ENCODE results near the gene CEBPA. TPM values are rescaled to one million over a fixed set of nuclear protein-coding genes. Genes with fewer than 3 reads are reported as not detected.

CEBPA gene
- total RNA-seq, 1 donor from 2014 or later: 10.8 TPM

GRCh38 chr19:33332248-33332647 is 29.9 kb upstream of the CEBPA start:
- no peak for FAIRE-seq

DNA sequence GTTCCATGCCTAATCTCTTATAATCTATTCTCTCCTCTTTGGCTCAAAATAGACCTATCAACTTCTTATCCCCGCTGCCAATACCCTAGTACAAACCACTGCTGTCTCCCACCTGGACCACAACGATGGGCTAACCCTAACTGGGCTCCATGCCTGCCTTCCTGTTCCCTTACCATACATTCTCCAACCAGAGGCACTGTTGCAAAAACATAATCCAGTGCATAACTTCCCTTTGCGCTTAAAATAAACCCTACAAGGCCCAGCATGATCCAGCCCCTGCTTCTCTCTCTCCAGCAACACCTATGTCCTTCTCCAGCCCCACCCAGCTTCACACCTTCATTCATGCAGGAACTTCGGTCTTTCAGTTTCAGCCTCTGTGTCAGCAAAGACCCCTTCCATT is 27.4 kb upstream of the CEBPA start:
- H3K27me3 ChIP-seq (ENCODE audit: control insufficient read depth, insufficient read depth, low read length): no peaks in the 10 kb centered on the region
- H3K4me3 ChIP-seq (ENCODE audit: low read depth, low read length): no peak overlapping the region
- DNase-seq (ENCODE audit: low read depth) (no peak), FAIRE-seq (peak; percentile 82)
- TF ChIP-seq, protein P1, sequence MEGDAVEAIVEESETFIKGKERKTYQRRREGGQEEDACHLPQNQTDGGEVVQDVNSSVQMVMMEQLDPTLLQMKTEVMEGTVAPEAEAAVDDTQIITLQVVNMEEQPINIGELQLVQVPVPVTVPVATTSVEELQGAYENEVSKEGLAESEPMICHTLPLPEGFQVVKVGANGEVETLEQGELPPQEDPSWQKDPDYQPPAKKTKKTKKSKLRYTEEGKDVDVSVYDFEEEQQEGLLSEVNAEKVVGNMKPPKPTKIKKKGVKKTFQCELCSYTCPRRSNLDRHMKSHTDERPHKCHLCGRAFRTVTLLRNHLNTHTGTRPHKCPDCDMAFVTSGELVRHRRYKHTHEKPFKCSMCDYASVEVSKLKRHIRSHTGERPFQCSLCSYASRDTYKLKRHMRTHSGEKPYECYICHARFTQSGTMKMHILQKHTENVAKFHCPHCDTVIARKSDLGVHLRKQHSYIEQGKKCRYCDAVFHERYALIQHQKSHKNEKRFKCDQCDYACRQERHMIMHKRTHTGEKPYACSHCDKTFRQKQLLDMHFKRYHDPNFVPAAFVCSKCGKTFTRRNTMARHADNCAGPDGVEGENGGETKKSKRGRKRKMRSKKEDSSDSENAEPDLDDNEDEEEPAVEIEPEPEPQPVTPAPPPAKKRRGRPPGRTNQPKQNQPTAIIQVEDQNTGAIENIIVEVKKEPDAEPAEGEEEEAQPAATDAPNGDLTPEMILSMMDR (IDR thresholded peaks at IDR 0.05; ENCODE audit: insufficient read depth, low read length, severe bottlenecking): no peak
- no peaks in the 10 kb centered on the region for H3K36me3 ChIP-seq (ENCODE audit: control insufficient read depth, insufficient read depth, low read length)

More at GRCh38 chr19:33332248-33332647, 29.9 kb upstream of the CEBPA start:
- TF ChIP-seq, protein P1 (IDR thresholded peaks at IDR 0.05; ENCODE audit: insufficient read depth, low read length, severe bottlenecking): no peak
- no peak overlapping the region for H3K4me3 ChIP-seq (ENCODE audit: low read depth, low read length)
- H3K36me3 ChIP-seq (ENCODE audit: control insufficient read depth, insufficient read depth, low read length): no peaks in the 10 kb centered on the region
- no peak for DNase-seq (ENCODE audit: low read depth)
- no peaks in the 10 kb centered on the region for H3K27me3 ChIP-seq (ENCODE audit: control insufficient read depth, insufficient read depth, low read length)

- Histone ChIP-seq H3K36me3 (ENCODE audit: control insufficient read depth, insufficient read depth, low read length) (no peaks in the 10 kb centered on the region), H3K27me3 (ENCODE audit: control insufficient read depth, insufficient read depth, low read length) (no peaks in the 10 kb centered on the region), H3K4me3 (ENCODE audit: low read depth, low read length) (no peak overlapping the region)
- DNase-seq (ENCODE audit: low read depth): no peak
- TF ChIP-seq, protein P1 (IDR thresholded peaks at IDR 0.05; ENCODE audit: insufficient read depth, low read length, severe bottlenecking): no peak
- no peak for FAIRE-seq
Observed at GRCh38 chr19:33329060-33329459, 26.7 kb upstream of the CEBPA start.

DNA sequence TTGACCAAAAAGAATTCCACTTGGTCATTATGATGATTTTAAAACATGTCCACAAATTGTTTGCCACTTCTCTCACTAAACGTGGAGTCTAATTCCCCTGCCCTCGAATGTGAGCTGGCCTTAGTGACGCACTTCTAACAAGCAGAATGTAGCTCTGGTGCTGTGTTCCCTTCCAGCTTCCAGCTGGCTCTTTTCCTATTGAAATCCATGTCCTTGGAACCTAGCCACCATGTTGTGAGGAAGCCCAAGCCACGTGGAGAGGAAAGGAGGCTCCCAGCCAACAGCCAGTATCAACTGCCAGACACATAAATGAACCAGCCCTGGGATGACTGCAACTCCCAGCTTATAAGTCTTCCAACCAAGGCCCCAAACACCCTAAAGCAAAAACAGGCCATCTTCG is 23.6 kb upstream of the CEBPA start:
- H3K4me3 ChIP-seq (ENCODE audit: low read depth, low read length): no peak overlapping the region
- H3K36me3 ChIP-seq (ENCODE audit: control insufficient read depth, insufficient read depth, low read length): no peaks in the 10 kb centered on the region
- H3K27me3 ChIP-seq (ENCODE audit: control insufficient read depth, insufficient read depth, low read length): no peaks in the 10 kb centered on the region
- TF ChIP-seq, protein P1 (IDR thresholded peaks at IDR 0.05; ENCODE audit: insufficient read depth, low read length, severe bottlenecking): no peak
- FAIRE-seq: peak; percentile 70
- no peak for DNase-seq (ENCODE audit: low read depth)

DNA sequence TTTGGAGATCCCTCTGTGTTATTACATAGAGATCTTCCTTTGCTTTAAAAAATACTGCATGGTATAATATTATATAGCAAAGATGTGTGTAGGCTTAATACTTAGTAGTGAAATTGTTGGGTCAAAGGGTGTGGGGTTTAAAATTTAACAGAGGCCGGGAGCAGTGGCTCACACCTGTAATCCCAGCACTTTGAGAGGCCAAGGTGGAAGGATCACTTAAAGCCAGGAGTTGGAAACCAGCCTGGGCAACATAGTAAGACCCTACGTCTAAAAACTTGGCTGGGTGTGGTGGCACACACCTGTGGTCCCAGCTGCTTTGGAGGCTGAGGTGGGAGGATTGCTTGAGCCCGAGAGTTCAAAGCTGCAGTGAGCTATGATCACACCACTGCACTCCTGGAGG is 22.3 kb upstream of the CEBPA start:
- no peak overlapping the region for H3K4me3 ChIP-seq (ENCODE audit: low read depth, low read length)
- H3K27me3 ChIP-seq (ENCODE audit: control insufficient read depth, insufficient read depth, low read length): no peaks in the 10 kb centered on the region
- DNase-seq (ENCODE audit: low read depth): no peak
- H3K36me3 ChIP-seq (ENCODE audit: control insufficient read depth, insufficient read depth, low read length): no peaks in the 10 kb centered on the region
- TF ChIP-seq, protein P1 (IDR thresholded peaks at IDR 0.05; ENCODE audit: insufficient read depth, low read length, severe bottlenecking): no peak
- FAIRE-seq: no peak

DNA sequence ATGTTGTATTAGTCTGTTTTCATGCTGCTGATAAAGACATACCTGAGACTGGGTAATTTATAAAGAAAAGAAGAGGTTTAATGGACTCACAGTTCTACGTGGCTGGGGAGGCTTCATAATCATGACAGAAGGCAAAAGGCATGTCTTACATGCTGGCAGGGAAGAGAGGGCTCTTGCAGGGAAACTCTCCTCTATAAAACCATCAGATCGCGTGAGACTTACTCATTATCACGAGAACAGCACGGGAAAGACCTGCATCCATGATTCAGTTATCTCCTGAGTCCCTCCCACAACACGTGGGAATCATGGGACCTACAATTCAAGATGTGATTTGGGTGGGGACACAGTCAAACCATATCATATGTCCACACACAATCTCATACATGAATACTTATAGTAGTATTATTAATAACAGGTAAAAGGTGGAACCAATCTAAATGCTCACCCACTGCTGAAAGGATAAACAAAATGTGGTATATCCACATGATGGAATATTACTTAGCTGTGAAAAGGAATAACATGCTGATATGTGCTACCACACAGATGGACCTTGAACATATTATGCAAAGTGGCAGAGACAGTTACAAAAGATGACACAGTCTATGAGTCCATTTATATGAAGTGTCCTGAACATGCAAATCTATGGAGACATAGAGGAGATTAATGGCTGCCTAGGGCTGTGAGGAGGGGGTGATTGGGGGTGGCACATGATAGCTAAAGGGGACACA is 20.9 kb upstream of the CEBPA start:
- H3K4me3 ChIP-seq (ENCODE audit: low read depth, low read length): no peak overlapping the region
- FAIRE-seq (no peak), DNase-seq (ENCODE audit: low read depth) (no peak)
- TF ChIP-seq, protein P1 (IDR thresholded peaks at IDR 0.05; ENCODE audit: insufficient read depth, low read length, severe bottlenecking): no peak
- H3K36me3 ChIP-seq (ENCODE audit: control insufficient read depth, insufficient read depth, low read length): no peaks in the 10 kb centered on the region
- no peaks in the 10 kb centered on the region for H3K27me3 ChIP-seq (ENCODE audit: control insufficient read depth, insufficient read depth, low read length)
